HG02970 (cell line): ENCODE results near the gene TCERG1L.
"Not testable (repeated sequence)": the region's sequence is repeated elsewhere in the genome, so short reads cannot be mapped to it uniquely, and the experiment has no call there.

Experiments used
- ATAC-seq: cut with Tn5 transposase; IDR thresholded peaks from one replicate; pipeline ENCODE4 v1.9.1; 2021; ENCODE audit warnings: mild to moderate bottlenecking, moderate library complexity, moderate number of reproducible peaks; ENCODE audit not compliant: unreplicated experiment, low FRiP score

The TCERG1L gene

DNA sequence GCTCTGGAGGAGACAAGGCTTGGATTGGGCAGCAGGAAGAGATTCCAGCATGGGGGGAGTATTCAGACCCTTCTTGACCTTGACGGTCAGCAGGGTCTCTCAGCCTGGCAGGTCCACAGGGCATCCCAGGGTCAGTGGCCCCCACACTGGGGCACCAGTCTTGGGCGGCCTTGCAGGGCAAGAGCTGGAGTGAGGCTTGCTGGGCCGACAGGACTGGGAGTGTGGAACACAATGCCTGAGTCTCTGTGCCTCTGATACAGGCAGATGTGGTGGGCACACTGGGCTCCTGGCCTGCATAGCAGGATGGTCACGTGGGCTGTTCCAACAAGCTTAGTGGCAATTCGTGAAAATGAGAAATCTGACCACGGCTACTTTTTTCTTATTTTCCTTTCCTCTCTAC is 229.7 kb downstream of the TCERG1L start:
- ATAC-seq: no peak

- no peak for ATAC-seq
Observed at GRCh38 chr10:131081376-131081775, 230.1 kb downstream of the TCERG1L start.

GRCh38 chr10:131080571-131080970 is 230.9 kb downstream of the TCERG1L start:
- no peak for ATAC-seq

GRCh38 chr10:131079314-131079713 is 232.2 kb downstream of the TCERG1L start:
- no peak for ATAC-seq

DNA sequence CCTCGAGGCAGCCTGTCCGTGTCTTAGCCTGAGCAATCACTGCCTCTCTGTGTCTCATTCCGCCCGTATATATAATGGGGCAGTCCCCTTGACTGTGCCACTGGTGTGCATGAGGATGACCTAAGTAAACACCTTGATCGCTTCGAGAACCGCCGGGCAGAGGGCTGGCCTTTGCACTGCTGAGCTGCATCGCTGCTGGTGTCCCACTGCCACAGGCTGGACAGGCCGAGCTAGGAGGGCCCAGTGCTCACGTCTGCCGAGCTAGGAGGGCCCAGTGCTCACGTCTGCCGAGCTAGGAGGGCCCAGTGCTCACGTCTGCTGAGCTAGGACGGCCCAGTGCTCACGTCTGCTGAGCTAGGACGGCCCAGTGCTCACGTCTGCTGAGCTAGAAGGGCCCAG is 232.6 kb downstream of the TCERG1L start:
- not testable (repeated sequence) for ATAC-seq

DNA sequence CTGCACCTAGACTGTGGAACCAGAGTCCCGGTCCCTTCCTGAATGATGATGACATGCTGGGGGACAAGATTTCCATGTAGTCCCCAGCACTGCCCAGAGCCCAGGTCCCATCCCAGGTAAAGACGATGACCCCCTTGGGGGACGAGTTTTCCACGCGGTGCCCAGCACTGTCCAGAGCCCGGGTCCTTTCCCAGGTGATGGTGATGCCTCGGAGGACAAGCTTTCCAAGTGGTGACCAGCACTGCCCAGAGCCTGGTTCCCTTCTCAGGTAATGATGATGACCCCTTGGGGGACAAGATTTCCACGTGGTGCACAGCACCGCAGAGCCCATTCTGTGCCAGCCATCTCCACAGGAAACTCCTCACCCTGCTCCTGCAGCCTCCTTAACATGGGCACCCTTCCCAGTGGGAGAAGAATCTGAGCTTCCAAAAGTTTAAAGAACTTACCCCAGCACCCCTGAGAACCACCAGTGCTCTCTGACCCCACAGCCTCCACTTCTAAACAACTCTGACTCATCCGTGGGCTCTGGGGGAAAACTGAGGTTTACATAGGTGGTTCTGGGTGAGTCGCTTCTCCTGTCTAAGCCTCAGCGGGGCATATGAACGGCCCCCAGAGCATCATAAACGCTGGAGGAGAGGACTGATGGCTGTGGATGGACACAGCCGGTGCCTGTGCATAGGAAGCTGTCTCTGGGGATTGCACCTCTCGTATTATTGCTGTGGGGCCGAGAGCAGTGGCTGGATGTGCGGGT is 233.2 kb downstream of the TCERG1L start:
- ATAC-seq: no peak

DNA sequence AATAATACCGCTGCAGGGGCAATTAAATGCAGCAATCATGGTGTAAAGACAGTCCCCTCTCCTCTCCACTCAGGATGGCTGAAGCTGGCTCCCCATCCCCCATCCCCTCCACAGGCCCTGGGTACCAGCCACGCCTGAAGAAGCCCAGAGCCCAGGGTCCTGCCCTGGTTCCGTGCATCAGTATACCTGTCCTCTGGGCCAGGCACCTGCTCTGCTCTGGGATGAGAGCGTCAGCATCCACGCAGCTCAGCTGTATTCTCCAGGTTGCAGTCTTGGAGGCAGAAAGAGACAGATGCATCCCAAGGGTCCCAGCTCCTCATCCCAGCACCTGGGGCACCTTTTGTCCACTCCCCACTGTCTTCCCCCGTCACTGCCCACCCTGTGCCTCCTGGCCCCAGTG is 233.8 kb downstream of the TCERG1L start:
- ATAC-seq: no peak

GRCh38 chr10:131077031-131077430 is 234.5 kb downstream of the TCERG1L start:
- no peak for ATAC-seq

- no peak for ATAC-seq
Observed at GRCh38 chr10:131076356-131076755, 235.2 kb downstream of the TCERG1L start.

DNA sequence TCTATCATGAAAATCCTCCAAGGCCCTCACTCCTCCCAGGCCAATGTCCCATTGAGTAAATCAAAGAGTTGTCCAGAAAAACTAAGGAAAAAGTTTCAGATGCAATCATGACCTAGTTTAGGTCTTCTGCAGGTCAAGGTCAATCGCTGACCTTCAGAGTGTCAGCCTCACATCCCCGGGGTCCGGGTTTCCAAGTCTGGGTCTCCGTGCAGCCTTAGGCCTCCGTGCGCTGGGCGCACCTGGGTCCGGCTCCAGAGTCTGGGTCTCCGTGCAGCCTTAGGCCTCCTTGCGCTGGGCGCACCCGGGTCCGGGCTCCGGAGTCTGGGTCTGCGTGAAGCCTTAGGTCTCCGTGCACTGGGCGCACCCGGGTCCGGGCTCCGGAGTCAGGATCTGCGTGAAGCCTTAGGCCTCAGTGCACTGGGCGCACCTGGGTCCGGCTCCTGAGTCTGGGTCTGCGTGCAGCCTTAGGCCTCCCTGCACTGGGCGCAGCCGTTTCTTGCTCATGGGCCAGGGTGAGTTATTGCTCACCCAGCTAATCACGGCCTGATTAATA is 236.2 kb downstream of the TCERG1L start:
- ATAC-seq: no peak

DNA sequence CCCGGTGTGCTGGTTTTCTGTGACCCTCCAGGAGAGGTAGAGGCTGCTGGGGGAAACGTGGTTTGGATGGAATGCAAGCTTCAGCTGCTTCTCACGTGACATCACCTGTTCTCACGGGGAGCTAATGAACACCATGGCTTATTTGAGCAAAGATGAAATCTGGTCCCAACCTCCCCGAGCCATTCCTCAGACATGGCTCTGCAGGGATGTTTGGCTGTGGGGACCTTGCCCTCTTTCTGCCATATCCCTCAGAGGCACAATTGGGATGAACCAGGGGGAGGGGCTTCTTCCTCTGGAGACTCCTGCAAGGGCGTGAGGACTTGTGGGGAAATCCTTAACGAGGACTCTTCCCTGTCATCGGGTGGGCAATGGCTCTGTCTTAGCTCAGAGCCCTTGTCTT is 236.8 kb downstream of the TCERG1L start:
- ATAC-seq: no peak

DNA sequence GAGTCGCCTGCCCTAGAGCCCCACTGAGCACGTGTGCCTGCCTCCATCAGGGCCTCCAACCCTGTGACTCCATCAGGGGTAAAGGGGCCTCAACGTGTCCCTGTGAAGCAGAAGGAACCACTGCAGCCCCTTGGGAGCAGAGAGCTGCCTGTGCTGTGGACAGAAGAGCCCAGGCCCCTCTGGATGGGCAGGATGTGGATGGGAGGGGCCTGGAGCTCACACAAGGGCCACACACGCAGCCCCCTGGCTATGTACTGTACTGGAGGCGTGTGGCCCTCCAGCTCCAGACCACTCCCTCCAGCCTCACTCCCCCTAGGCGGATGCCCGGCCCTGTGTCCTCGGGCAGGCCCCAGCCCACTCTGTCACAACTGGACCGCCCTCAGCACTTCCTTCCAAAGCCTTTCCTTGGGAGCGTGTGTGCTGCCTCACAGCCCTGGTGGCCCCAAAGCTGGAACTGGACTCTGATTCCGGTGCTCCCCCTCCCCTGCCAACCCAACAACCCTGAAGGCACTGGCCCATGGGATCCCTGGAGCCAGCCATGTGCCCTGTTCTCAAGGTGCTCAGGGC is 238.0 kb downstream of the TCERG1L start:
- ATAC-seq: no peak

DNA sequence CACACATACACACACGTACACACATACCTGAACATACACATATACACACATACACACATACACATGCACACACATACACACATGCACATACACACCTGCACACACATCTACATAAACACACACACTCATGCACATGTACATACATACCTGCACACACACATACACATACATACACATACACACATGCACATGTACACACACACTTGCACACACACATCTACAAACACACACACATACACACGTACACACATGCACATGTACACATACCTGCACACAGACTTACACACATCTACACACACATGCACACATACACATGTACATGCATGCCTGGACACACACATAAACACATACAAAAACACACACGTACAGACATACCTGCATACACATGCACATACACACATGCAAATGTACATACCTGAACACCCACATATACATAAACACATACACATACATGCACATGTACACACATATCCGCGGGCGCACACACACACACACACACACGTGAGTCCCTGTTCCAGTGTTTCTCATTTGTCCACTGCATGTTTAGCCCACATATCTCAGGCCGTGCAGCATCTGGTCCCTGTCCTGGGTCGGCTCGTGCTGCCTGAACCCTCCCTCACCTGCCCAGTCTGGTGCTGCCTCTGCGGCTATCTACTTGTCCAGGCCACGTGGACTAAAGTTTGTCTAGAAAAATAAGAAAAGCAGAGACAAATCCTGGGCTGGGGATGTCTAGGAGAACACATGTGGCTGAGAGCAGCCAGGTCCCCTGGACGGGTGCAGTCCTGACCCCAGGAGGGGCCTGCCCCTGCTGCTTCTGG is 238.7 kb downstream of the TCERG1L start:
- ATAC-seq: no peak

DNA sequence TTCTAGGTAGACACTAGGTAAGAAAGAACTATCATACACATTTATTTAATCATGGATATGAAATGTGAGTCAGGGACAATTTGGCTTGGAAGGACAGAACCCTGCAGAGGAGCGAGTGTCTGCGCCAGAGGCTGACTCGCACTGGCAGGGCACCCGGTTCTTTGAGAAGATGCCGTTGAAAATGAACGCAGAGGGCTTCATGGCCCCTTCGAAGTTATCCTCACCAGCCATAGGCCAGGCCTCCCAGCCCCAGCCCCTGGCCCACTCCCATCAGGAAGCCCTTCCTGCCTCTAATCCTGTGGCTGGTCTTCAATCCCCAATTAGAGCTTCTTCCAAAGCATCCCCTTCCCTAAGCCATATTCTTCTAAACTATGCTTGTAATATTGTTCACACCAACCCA is 239.8 kb downstream of the TCERG1L start:
- no peak for ATAC-seq

DNA sequence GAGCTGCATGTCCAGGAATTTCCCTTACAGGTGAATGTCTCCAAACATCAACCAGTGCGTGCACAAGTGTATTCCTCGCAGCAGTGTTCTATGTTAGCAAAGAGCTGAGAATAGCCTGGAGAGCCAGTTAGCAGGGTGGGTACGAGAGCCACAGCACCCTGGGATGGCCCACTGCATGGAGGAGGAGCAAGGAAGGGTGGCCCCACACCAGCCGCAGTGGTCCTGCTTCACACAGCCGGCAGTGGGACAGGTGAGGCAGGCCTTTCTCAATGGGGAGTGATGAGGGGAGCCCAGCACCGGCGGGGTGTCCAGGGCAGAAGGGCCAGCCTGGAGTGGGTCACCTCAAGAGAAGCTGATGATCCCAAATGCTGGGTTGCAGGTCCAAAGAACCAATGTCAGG is 240.7 kb downstream of the TCERG1L start:
- no peak for ATAC-seq

GRCh38 chr10:131068760-131069159 is 242.8 kb downstream of the TCERG1L start:
- no peak for ATAC-seq

DNA sequence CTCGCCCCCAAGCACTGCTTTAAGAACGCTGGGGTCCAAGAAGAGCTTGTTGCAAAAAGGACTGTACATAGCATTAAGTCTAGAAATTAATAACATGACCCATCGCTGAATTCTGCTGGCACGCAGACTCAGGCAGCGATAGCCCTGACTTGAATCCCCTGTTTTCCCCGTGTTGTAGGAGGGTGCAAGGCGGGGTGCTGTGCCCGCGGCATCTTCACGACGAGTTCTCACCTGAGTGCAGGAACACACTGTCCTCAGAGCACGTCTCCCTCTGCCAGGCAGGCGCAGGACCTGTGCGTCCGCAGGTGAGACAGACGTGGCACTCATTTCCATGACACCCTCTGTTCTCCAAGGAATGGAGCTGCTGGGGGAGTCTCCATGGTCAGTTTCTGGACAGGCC is 243.2 kb downstream of the TCERG1L start:
- ATAC-seq: no peak

DNA sequence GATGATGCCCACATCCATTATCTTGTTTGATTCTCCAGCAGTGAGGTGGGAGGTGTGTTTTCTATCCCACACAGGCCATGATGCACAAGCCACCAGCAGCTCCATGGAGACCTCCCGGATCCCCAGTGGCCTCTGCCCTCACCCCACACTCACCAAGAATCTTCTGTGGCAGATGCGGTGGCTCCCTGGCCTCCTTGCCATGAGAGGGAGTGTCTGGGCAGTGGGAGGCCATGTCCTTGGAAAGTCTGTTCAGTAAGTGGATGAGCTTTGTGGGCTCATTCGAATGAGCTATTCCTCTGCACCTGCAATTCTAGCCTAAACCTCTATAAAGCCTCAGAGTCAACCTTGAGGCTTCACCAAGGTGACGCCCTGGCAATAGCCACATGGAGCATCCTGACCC is 243.8 kb downstream of the TCERG1L start:
- ATAC-seq: no peak

DNA sequence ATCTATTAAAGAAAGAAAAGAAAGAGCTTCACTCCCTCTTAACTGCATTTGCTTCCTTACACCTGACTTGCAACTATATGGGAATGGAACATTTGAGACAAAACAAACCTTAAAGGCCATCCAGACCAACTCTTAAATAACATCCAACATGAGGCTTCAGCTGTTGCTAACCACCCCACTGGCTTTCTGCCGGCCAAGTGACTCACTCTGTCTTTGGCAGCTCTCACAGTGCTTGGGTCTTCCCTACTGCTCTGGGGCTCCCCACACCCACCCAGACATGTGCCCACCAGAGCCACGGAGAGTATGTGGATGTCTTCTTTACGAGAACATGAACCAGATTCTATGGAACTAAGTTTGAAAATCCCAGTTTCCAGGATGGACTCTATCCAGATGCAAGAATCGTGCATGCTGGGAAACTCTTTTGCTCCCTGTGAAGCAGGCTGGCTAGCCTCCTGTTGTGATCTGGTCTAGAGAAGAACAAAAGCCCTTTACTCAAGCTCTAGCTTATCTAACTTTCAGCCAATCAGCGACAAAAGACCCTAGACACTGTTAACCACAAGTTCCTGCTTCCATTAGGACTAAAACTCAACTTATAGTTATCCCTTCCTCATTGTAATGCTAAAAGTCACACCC is 245.7 kb downstream of the TCERG1L start:
- ATAC-seq: no peak

DNA sequence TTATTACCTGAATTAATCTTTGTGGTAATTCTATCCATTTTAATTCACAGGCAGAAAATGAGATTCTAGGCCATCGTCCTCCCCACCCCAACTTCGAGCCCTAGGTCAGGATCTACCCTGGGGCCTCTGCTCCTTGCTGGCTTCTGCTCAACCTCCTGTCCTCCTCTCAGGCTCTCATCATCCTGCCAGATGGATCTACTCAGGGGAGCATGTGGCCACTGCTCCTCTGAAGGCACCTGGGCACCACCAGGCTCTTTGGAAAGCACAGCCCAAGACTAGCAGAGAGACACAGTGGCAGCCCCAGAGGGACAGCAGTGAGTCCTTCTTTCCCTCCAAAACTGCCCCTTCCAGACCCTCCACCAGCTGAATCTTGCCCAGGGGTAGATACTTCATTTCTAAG is 248.2 kb downstream of the TCERG1L start:
- no peak for ATAC-seq
